ENCODE data around the gene SNX5. TPM values are rescaled to one million over a fixed set of nuclear protein-coding genes. Genes with fewer than 3 reads are reported as not detected.

SNX5 gene
- total RNA-seq, 4 donors from 2014 or later = 79.8 to 128 (median 100) TPM

DNA sequence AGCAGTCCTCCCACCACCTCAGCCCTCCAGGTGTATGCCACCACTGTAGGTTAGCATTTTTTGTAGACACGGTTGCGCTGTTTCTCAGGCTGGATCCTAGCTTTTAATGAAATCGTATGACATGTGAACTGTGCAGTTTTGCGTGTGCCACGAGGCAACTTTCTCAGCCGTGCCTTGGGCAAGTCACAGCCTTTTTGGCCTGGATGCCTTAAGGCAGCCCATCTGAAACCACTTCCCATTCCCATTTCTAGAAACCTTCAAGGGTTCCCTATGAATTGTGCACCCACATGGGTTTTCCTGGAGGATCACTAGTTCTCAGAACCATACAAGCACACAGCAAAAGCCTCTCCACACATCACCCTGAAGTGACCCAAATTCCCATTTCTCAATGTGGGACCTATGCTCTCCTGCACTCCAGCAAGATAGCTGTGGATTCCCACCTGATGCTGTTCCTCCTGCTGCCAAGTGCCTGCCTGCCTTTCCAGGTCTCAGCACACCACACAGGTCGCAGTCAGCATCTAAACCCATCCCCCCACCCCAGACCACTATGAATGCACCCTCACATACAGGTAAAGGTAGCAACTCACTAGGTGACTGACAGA is 28.9 kb downstream of the SNX5 start:
- H3K27me3 ChIP-seq = no peaks in the 10 kb centered on the region
- H3K9me3 ChIP-seq = no peaks in the 10 kb centered on the region
- no peak overlapping the region for H3K27ac ChIP-seq
- WGBS, 2 donors = 66 to 69% methylated on average over 7 of the region's 7 CpGs
- no peak for DNase-seq (ENCODE audit: low spot score in 2 of 2)
- peaks cover 0 to 49% (median 6%) of the 10 kb centered on the region in 3 donors for H3K36me3 ChIP-seq
- no peak overlapping the region for H3K4me3 ChIP-seq
- H3K4me1 ChIP-seq = peaks cover 0 to 46% (median 22%) of the 10 kb centered on the region in 4 donors
- TF ChIP-seq CTCF (IDR thresholded peaks at IDR 0.05) (no peak), POLR2A (IDR thresholded peaks at IDR 0.05) (no peak), EP300 (IDR thresholded peaks at IDR 0.05) (no peak)

DNA sequence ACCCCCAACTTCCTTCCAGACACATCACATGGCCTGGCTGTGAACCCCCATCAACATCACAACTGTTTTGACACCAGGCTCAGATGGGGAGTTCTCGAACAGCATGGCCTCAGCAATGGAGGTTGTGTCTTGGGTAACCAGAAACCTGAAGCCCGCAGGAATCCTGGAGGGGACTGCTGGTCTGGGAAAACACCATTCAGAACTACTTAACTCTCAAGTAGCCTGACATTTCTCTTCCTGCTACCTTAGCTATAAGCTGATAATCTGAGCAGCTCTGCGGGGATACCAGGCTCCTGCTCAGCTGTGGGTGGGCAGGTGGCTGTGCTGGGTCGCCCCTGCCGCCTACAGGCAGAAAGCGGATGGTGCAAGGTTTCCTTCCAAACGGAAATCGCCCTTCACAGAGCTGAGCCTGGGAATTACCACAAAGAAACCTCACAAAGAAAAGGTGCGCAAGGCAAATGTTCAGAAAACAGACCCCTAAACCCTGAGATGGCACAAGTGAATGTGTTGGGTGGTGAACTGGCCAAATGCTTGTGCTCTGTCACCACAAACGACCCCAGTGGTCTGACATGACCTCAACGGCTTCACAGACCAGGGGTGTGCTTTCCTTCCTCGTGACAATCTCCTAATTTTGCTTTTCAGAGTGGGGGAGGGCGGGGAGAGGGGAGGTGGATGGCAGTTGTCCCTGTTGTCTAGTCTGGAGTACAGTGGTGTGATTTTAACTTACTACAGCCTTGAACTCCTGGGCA is 29.5 kb downstream of the SNX5 start:
- Histone ChIP-seq H3K4me1 (peaks cover 0 to 50% (median 22%) of the 10 kb centered on the region in 4 donors), H3K4me3 (no peak overlapping the region), H3K27ac (peak overlapping the region in 1 of 4 donors; percentile 66), H3K27me3 (no peaks in the 10 kb centered on the region), H3K36me3 (peaks cover 0 to 42% (median 4%) of the 10 kb centered on the region in 3 donors), H3K9me3 (no peaks in the 10 kb centered on the region)
- TF ChIP-seq EP300 (IDR thresholded peaks at IDR 0.05) (no peak), CTCF (IDR thresholded peaks at IDR 0.05) (peak; percentile 76 to 87 (median 85)), POLR2A (IDR thresholded peaks at IDR 0.05) (no peak)
- WGBS, 2 donors = 21% methylated on average over 13 of the region's 13 CpGs
- peak; percentile 54 to 64 for DNase-seq (ENCODE audit: low spot score in 2 of 2)

GRCh38 chr20:17936761-17937732 is 31.5 kb downstream of the SNX5 start:
- DNase-seq (ENCODE audit: low spot score in 2 of 2) = peak in 1 of 2 donors; percentile 45
- WGBS, 2 donors = 27 to 28% methylated on average over 19 of the region's 19 CpGs
- H3K4me3 ChIP-seq = no peak overlapping the region
- peaks cover 0 to 23% (median 4%) of the 10 kb centered on the region in 3 donors for H3K36me3 ChIP-seq
- H3K9me3 ChIP-seq = no peaks in the 10 kb centered on the region
- no peaks in the 10 kb centered on the region for H3K27me3 ChIP-seq
- TF ChIP-seq POLR2A (IDR thresholded peaks at IDR 0.05) (no peak), CTCF (IDR thresholded peaks at IDR 0.05) (no peak), EP300 (IDR thresholded peaks at IDR 0.05) (no peak)
- H3K4me1 ChIP-seq = peaks cover 0 to 50% (median 22%) of the 10 kb centered on the region in 4 donors
- H3K27ac ChIP-seq = peak overlapping the region in 2 of 4 donors; percentile 32 to 66

DNA sequence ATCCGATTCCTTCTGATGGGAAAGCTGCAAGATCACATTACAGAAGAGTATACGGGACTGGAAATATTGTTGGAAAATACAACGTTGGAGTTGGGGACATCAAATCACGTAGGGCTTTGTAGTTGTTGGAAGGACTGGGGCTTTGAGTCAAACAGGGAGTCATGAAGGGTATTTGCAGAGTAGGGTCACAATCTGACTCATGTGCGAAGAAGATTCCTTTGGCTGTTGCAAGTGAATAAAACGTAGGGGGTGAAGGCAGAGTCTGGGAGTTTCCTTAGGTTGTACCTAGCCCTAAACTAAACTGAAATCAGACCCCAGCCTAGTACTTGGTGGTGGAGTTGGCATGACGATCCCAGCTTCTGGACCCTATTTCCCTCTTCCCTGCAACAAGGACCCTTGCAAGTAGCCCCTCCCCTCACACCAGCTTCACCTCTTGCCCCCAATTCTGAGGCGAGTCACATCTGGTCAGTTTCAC is 32.3 kb downstream of the SNX5 start:
- no peak overlapping the region for H3K4me3 ChIP-seq
- peaks cover 0 to 5% (median 0%) of the 10 kb centered on the region in 4 donors for H3K9me3 ChIP-seq
- H3K4me1 ChIP-seq = peaks cover 0 to 50% (median 22%) of the 10 kb centered on the region in 4 donors
- H3K27me3 ChIP-seq = no peaks in the 10 kb centered on the region
- WGBS, 2 donors = 55 to 65% methylated on average over 8 of the region's 8 CpGs
- peaks cover 0 to 15% (median 0%) of the 10 kb centered on the region in 3 donors for H3K36me3 ChIP-seq
- TF ChIP-seq CTCF (IDR thresholded peaks at IDR 0.05) = no peak
- TF ChIP-seq POLR2A (IDR thresholded peaks at IDR 0.05) = no peak
- TF ChIP-seq EP300 (IDR thresholded peaks at IDR 0.05) = no peak
- DNase-seq (ENCODE audit: low spot score in 2 of 2) = no peak
- peak overlapping the region in 2 of 4 donors; percentile 26 to 66 for H3K27ac ChIP-seq

All from tibial nerve (tissue), 4 donors.